OCI-LY7 (cell line): ENCODE measurements around the gene ZNF282.

ENCODE experiments used
- EZH2phosphoT487 ChIP-seq: fragments of 200-600 bp; sonication (generic); IDR thresholded peaks from 2 replicates; pipeline ENCODE4 v1.6.1; 2018; ENCODE audit warnings: low read depth, borderline replicate concordance, mild to moderate bottlenecking, mixed run types, antibody characterized with exemption, low read length, moderate library complexity, mixed read lengths
- TF ChIP-seq, protein P1 (sequence below): fragments of 200-600 bp; sonication (generic); conservative IDR thresholded peaks from 2 replicates; pipeline ENCODE4 v1.5.1; 2014; ENCODE audit warnings: mild to moderate bottlenecking, antibody characterized with exemption, low read length, moderate library complexity, mixed read lengths

DNA sequence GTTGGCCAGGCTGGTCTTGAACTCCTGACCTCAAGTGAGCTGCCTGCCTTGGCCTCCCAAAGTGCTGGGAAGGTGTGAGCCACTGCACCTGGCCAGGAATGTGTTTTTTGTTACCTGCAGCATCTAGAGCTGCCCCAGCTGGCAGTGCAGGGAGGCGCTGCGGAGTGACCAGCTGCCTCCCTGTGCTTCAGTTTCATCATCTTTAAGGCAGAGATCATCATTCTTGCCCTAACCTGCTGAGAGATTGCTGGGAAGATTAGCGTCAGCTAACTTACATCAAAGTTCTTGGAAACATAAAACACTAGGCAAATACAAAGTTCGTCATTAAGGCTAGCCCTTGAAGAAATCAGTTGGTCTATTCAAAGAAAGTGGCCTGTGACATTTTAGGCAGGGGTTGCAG is 2.3 kb downstream of the ZNF282 start:
- TF ChIP-seq, protein P1, sequence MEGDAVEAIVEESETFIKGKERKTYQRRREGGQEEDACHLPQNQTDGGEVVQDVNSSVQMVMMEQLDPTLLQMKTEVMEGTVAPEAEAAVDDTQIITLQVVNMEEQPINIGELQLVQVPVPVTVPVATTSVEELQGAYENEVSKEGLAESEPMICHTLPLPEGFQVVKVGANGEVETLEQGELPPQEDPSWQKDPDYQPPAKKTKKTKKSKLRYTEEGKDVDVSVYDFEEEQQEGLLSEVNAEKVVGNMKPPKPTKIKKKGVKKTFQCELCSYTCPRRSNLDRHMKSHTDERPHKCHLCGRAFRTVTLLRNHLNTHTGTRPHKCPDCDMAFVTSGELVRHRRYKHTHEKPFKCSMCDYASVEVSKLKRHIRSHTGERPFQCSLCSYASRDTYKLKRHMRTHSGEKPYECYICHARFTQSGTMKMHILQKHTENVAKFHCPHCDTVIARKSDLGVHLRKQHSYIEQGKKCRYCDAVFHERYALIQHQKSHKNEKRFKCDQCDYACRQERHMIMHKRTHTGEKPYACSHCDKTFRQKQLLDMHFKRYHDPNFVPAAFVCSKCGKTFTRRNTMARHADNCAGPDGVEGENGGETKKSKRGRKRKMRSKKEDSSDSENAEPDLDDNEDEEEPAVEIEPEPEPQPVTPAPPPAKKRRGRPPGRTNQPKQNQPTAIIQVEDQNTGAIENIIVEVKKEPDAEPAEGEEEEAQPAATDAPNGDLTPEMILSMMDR: no peak
- TF ChIP-seq EZH2phosphoT487: no peak
